ENCODE data around the gene YKT6.

DNA sequence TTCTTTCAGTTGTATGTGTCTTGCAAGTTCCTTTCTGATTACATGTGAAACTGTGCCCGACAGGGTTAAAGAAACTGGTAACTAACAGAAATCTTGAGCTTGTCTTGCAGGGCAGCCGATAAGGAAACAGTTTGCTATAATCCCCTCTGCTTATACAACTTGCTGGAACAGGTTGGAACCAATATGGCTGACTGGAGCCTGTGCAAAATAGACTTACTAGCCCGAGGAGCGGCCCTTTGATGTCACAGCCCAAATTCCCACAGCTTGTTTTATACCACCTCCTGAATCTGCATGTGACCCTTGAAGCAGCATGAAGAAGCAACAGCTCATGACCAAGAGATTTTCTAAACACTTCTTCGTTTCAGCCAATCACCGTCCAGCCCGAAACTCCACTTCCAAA, 3.3 kb upstream of the YKT6 start:
- TF ChIP-seq EZH2 (IDR thresholded peaks at IDR 0.05; ENCODE audit: low read depth) (no peak), CTCF (conservative IDR thresholded peaks at IDR 0.05) (no peak)

Measured in PC-9 (cell line).